Measurements from ENCODE around the gene RAB15. TPM values are rescaled to one million over a fixed set of nuclear protein-coding genes. Genes with fewer than 3 reads are reported as not detected.
A peak's percentile ranks its signal among the peaks of the same experiment; 100 is the strongest.
"Not testable (repeated sequence)": the region's sequence is repeated elsewhere in the genome, so short reads cannot be mapped to it uniquely, and the experiment has no call there.

The RAB15 gene
- total and polyA plus RNA-seq, 2 donors: 10.4 to 11.4 TPM

GRCh38 chr14:64914237-64915028, 57.7 kb downstream of the RAB15 start, which contains the start of gene CHURC1:
CHURC1 (plus strand) TSS chr14:64914455; CDS start chr14:64914496, 41 bp downstream.
- DNase-seq (ENCODE audit: extremely low spot score): peak; percentile 98
- WGBS: under 1% methylated on average over 49 of the region's 49 CpGs

DNA sequence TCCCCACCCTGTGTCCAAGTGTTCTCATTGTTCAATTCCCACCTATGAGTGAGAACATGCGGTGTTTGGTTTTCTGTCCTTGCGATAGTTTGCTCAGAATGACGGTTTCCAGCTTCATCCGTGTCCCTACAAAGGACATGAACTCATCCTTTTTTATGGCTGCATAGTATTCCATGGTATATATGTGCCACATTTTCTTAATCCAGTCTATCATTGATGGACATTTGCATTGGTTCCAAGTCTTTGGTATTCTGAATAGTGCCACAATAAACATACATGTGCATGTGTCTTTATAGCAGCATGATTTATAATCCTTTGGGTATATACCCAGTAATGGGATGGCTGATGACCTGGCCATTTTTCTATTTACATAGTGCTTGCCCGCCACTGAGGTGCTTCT, 58.7 kb downstream of the RAB15 start:
- WGBS: 51% methylated on average over 5 of the region's 5 CpGs
- not testable (repeated sequence) for H3K4me1 ChIP-seq (ENCODE audit: insufficient read depth); H3K36me3 ChIP-seq (ENCODE audit: insufficient read depth); H3K4me3 ChIP-seq (ENCODE audit: low read depth, low read length); DNase-seq (ENCODE audit: extremely low spot score); H3K27ac ChIP-seq (ENCODE audit: low read depth)

More at GRCh38 chr14:64914237-64915028, 57.7 kb downstream of the RAB15 start, which contains the start of gene CHURC1:
- peak within 1 kb of the TSS; percentile 96 for H3K27ac ChIP-seq (ENCODE audit: low read depth)
- peaks cover 1% of the 10 kb centered on the region for H3K4me1 ChIP-seq (ENCODE audit: insufficient read depth)
- peak within 1 kb of the TSS; percentile 92 for H3K4me3 ChIP-seq (ENCODE audit: low read depth, low read length)
- H3K36me3 ChIP-seq (ENCODE audit: insufficient read depth): no peaks in the 10 kb centered on the region

DNA sequence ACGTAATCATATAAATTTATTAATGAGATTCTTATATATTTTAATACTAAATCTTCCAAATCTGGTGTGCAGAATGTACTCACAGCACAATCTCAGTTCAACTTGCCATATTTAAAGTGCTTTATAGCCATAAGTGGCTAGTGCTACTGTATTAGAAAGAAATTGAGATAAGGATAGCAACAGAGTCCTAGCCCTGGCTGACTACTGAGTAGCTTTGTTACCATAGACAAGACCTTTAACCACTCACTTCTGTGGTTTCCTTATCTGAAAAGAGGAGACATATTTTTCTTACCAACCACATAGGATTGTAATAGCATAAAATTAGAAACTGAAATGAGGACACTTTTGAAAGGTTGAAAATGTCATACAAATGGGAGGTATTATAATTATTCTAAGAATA, 59.9 kb downstream of the RAB15 start:
- no peak overlapping the region for H3K4me3 ChIP-seq (ENCODE audit: low read depth, low read length)
- WGBS: 42% methylated on average over 1 of the region's 1 CpG
- H3K36me3 ChIP-seq (ENCODE audit: insufficient read depth): no peaks in the 10 kb centered on the region
- peaks cover 1% of the 10 kb centered on the region for H3K4me1 ChIP-seq (ENCODE audit: insufficient read depth)
- H3K27ac ChIP-seq (ENCODE audit: low read depth): no peak overlapping the region
- no peak for DNase-seq (ENCODE audit: extremely low spot score)

DNA sequence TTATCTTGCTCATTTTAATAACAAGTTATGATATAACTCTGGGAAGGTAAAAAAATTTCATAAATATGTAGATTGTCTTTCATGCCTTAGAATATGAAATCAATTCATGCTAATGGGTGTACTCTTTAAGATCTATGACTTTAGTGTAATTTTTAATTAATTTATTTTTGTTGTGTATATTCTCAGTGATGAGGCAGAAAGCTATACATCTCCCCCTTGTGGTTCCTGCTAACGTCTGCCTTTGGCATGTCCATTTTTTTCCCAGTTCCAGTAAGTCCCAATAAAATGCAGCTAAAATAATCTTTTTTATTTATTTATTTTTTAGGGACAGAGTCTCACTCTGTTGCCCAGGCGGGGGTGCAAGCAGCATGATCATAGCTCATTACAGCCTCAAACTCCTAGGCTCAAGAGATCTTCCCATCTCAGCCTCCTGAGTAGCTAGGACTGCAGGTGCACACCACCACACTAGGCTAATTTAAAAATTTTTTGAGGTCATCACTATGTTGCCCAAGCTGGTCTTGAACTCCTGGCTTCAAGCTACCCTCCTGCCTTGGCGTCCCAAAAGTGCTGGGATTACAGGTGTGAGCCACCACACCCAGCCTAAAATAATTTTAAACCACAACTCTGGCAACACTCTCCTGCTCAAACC, 61.2 kb downstream of the RAB15 start:
- Histone ChIP-seq H3K27ac (ENCODE audit: low read depth) (no peak overlapping the region), H3K36me3 (ENCODE audit: insufficient read depth) (no peaks in the 10 kb centered on the region), H3K4me1 (ENCODE audit: insufficient read depth) (peaks cover 1% of the 10 kb centered on the region), H3K4me3 (ENCODE audit: low read depth, low read length) (no peak overlapping the region)
- DNase-seq (ENCODE audit: extremely low spot score): no peak
- 20% methylated on average over 3 of the region's 3 CpGs for whole genome bisulfite sequencing

GRCh38 chr14:64906022-64906421, 66.1 kb downstream of the RAB15 start:
- H3K27ac ChIP-seq (ENCODE audit: low read depth): no peak overlapping the region
- H3K4me1 ChIP-seq (ENCODE audit: insufficient read depth): no peaks in the 10 kb centered on the region
- 70% methylated on average over 6 of the region's 6 CpGs for WGBS
- no peaks in the 10 kb centered on the region for H3K36me3 ChIP-seq (ENCODE audit: insufficient read depth)
- no peak overlapping the region for H3K4me3 ChIP-seq (ENCODE audit: low read depth, low read length)
- DNase-seq (ENCODE audit: extremely low spot score): no peak

GRCh38 chr14:64899958-64900357, 72.2 kb downstream of the RAB15 start:
- WGBS: 77% methylated on average over 1 of the region's 1 CpG
- H3K27ac ChIP-seq (ENCODE audit: low read depth): no peak overlapping the region
- H3K36me3 ChIP-seq (ENCODE audit: insufficient read depth): no peaks in the 10 kb centered on the region
- H3K4me1 ChIP-seq (ENCODE audit: insufficient read depth): no peaks in the 10 kb centered on the region
- H3K4me3 ChIP-seq (ENCODE audit: low read depth, low read length): no peak overlapping the region
- DNase-seq (ENCODE audit: extremely low spot score): no peak

Small RNA genes lying within 50 kb of the gene (small RNA-seq; reads per million reads assigned to genes)
- gene RPPH1-2P: not detected

Other genes starting within 250 kb of the RAB15 start
- 6.8 TPM for gene SPTB, start 92.4 kb downstream of the RAB15 start, total RNA-seq
- 0.76 TPM for gene SPTB, start 92.4 kb downstream of the RAB15 start, polyA plus RNA-seq
- gene CHURC1, start 57.9 kb downstream of the RAB15 start, total RNA-seq: 75.5 TPM
- gene CHURC1, start 57.9 kb downstream of the RAB15 start, polyA plus RNA-seq: 69.6 TPM
- gene GPX2, start 29.6 kb downstream of the RAB15 start, total RNA-seq: 21.0 TPM
- 191 TPM for gene GPX2, start 29.6 kb downstream of the RAB15 start, polyA plus RNA-seq
- 13.0 TPM for gene FNTB, start 14.6 kb upstream of the RAB15 start, total RNA-seq
- 12.8 TPM for gene FNTB, start 14.6 kb upstream of the RAB15 start, polyA plus RNA-seq
- gene MAX, start 130.2 kb upstream of the RAB15 start, total RNA-seq: 37.3 TPM
- 58.4 TPM for gene MAX, start 130.2 kb upstream of the RAB15 start, polyA plus RNA-seq

Data from urinary bladder (tissue), 4 donors.